ENCODE measurements around the gene FAM228A. TPM values are rescaled to one million over a fixed set of nuclear protein-coding genes. Genes with fewer than 3 reads are reported as not detected.

FAM228A gene
- total and polyA plus RNA-seq, 4 donors: 0.46 to 3.9 (median 1.3) TPM

GRCh38 chr2:24199968-24200590, 25.2 kb downstream of the FAM228A start:
- Histone ChIP-seq H3K36me3 (ENCODE audit: control insufficient read depth in 4 of 4, insufficient read depth in 4 of 4, low read length in 4 of 4) (peaks cover 0 to 18% (median 12%) of the 10 kb centered on the region in 4 donors), H3K4me3 (no peak overlapping the region), H3K9ac (ENCODE audit: insufficient read depth in 1 of 2, low read length in 2 of 2) (no peak overlapping the region), H3K27ac (ENCODE audit: low read depth in 1 of 2, low read length in 1 of 2) (no peak overlapping the region), H3K27me3 (ENCODE audit: control insufficient read depth in 3 of 3, insufficient read depth in 3 of 3, low read length in 2 of 3) (no peaks in the 10 kb centered on the region), H3K9me3 (ENCODE audit: control insufficient read depth in 4 of 4, insufficient read depth in 3 of 4, low read length in 3 of 4) (no peaks in the 10 kb centered on the region), H3K4me1 (ENCODE audit: control insufficient read depth in 5 of 5, insufficient read depth in 5 of 5, low read length in 5 of 5) (peaks cover 0 to 3% (median 0%) of the 10 kb centered on the region in 5 donors)
- 87 to 91% methylated on average over 12 of the region's 12 CpGs for WGBS, 2 donors
- ATAC-seq (ENCODE audit: insufficient read depth, low FRiP score) (no peak), DNase-seq (no peak)
- TF ChIP-seq, protein P1, sequence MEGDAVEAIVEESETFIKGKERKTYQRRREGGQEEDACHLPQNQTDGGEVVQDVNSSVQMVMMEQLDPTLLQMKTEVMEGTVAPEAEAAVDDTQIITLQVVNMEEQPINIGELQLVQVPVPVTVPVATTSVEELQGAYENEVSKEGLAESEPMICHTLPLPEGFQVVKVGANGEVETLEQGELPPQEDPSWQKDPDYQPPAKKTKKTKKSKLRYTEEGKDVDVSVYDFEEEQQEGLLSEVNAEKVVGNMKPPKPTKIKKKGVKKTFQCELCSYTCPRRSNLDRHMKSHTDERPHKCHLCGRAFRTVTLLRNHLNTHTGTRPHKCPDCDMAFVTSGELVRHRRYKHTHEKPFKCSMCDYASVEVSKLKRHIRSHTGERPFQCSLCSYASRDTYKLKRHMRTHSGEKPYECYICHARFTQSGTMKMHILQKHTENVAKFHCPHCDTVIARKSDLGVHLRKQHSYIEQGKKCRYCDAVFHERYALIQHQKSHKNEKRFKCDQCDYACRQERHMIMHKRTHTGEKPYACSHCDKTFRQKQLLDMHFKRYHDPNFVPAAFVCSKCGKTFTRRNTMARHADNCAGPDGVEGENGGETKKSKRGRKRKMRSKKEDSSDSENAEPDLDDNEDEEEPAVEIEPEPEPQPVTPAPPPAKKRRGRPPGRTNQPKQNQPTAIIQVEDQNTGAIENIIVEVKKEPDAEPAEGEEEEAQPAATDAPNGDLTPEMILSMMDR (IDR thresholded peaks at IDR 0.05; ENCODE audit: control extremely low read depth, extremely low read depth): no peak

DNA sequence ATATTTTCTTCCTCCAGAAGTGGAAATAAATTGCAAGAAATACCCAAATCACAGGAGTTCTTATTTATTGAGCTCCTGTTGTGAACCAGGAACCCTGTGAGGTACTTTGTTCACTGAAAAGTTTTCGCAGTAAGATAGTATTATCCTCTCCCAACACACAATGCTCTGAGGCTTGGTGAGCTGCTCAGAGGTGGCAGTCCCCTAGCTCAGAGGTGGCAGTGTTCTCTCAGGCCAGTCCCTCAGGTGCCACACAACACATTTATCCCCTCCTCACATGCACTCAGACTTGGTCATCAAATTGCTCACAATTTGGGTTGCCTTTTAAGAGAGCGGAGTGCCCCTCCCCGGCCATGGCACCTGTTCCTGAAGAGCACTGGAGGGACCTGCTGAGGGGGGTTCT, 25.9 kb downstream of the FAM228A start:
- Histone ChIP-seq H3K4me1 (ENCODE audit: control insufficient read depth in 5 of 5, insufficient read depth in 5 of 5, low read length in 5 of 5) (peaks cover 0 to 3% (median 0%) of the 10 kb centered on the region in 5 donors), H3K27ac (ENCODE audit: low read depth in 1 of 2, low read length in 1 of 2) (no peak overlapping the region), H3K27me3 (ENCODE audit: control insufficient read depth in 3 of 3, insufficient read depth in 3 of 3, low read length in 2 of 3) (no peaks in the 10 kb centered on the region), H3K9me3 (ENCODE audit: control insufficient read depth in 4 of 4, insufficient read depth in 3 of 4, low read length in 3 of 4) (no peaks in the 10 kb centered on the region), H3K4me3 (no peak overlapping the region), H3K9ac (ENCODE audit: insufficient read depth in 1 of 2, low read length in 2 of 2) (no peak overlapping the region), H3K36me3 (ENCODE audit: control insufficient read depth in 4 of 4, insufficient read depth in 4 of 4, low read length in 4 of 4) (peaks cover 0 to 22% (median 15%) of the 10 kb centered on the region in 4 donors)
- TF ChIP-seq, protein P1 (IDR thresholded peaks at IDR 0.05; ENCODE audit: control extremely low read depth, extremely low read depth): no peak
- ATAC-seq (ENCODE audit: insufficient read depth, low FRiP score) (no peak), DNase-seq (no peak)
- WGBS, 2 donors: 97 to 98% methylated on average over 3 of the region's 3 CpGs

DNA sequence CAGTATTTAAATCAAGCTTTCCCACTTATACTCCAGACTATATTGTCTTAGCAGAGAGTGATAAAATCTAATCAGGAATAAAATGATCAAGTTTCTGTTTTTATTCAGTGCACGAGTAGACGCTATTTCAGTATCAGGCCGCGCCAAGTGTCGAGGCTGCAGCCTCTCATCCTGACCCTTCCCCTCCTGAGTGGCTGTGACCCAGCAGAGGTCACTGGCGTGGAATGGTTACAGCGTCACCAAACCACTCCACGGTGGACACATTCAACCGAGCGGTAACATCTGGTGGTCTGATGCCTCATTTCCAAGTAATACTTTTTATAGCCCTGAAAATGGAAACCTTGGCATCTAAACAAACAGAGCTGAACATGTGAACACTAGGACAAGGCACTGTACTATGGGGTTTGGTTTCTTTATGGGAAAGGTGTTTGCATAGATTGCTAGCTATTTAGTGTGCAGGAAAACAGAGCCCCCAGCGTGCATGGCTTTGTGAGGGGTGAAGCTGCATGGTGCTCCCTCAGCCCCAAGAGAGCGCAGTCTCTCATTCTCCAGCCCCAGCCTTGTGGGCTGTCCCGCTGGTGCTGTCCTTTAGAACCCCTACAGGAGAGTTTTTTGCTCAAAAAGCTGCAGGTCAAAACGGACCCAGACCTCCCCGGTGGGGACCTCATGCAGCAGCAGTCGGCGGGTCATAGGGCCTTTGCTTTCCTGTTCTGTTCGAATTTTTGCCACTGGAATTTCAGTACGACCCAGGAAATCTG, 28.4 kb downstream of the FAM228A start:
- ATAC-seq (ENCODE audit: insufficient read depth, low FRiP score) (no peak), DNase-seq (no peak)
- WGBS, 2 donors: 85 to 86% methylated on average over 19 of the region's 19 CpGs
- Histone ChIP-seq H3K36me3 (ENCODE audit: control insufficient read depth in 4 of 4, insufficient read depth in 4 of 4, low read length in 4 of 4) (peaks cover 0 to 43% (median 17%) of the 10 kb centered on the region in 4 donors), H3K9ac (ENCODE audit: insufficient read depth in 1 of 2, low read length in 2 of 2) (no peak overlapping the region), H3K4me3 (no peak overlapping the region), H3K4me1 (ENCODE audit: control insufficient read depth in 5 of 5, insufficient read depth in 5 of 5, low read length in 5 of 5) (peaks cover 0 to 3% (median 0%) of the 10 kb centered on the region in 5 donors), H3K27me3 (ENCODE audit: control insufficient read depth in 3 of 3, insufficient read depth in 3 of 3, low read length in 2 of 3) (no peaks in the 10 kb centered on the region), H3K9me3 (ENCODE audit: control insufficient read depth in 4 of 4, insufficient read depth in 3 of 4, low read length in 3 of 4) (no peaks in the 10 kb centered on the region), H3K27ac (ENCODE audit: low read depth in 1 of 2, low read length in 1 of 2) (no peak overlapping the region)
- TF ChIP-seq, protein P1 (IDR thresholded peaks at IDR 0.05; ENCODE audit: control extremely low read depth, extremely low read depth): no peak
